Measurements from ENCODE around the gene FRMPD4. TPM values are rescaled to one million over a fixed set of nuclear protein-coding genes. Genes with fewer than 3 reads are reported as not detected.

The FRMPD4 gene
- polyA plus RNA-seq, 1 donor from 2014 or later = not detected

DNA sequence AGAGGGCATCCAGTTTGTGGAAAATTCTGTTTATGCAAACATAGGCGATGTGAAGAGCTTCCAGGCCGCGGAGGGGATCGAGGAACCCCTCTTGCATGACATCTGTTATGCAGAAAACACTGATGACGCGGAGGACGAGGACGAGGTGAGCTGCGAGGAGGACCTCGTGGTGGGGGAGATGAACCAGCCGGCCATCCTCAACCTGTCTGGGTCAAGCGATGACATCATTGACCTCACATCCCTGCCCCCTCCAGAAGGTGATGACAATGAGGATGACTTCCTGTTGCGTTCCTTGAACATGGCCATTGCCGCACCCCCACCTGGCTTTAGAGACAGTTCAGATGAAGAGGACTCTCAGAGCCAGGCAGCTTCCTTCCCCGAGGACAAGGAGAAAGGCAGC, 578.3 kb downstream of the FRMPD4 start:
- no peak overlapping the region for H3K4me3 Mint-ChIP-seq
- H3K27me3 Mint-ChIP-seq = peaks cover 2% of the 10 kb centered on the region
- no peak overlapping the region for H3K27ac Mint-ChIP-seq
- H3K4me1 Mint-ChIP-seq = peaks cover 6 to 12% (median 8%) of the 10 kb centered on the region in 3 donors
- no peaks in the 10 kb centered on the region for H3K9me3 Mint-ChIP-seq
- no peaks in the 10 kb centered on the region for H3K36me3 Mint-ChIP-seq

DNA sequence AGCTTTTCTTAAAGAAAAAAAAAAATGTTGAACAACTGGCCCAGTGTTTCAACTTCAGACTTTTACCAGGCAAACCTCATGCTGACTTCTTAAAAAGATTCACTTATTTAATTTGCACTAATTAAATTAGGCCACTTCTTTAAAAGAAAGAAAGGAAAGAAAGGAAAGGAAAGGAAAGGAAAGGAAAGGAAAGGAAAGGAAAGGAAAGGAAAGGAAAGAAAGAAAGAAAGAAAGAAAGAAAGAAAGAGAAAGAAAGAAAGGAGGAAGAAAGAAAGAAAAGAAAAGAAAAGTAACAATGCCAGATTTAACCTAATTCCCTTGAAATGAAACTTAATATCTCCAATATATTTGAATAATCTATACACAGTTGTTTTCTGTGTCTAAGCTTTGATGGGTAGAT, 581.6 kb downstream of the FRMPD4 start:
- Mint-ChIP-seq H3K4me3 (no peak overlapping the region), H3K27ac (no peak overlapping the region), H3K27me3 (peaks cover 2% of the 10 kb centered on the region), H3K36me3 (no peaks in the 10 kb centered on the region), H3K9me3 (peaks cover 0 to 2% (median 0%) of the 10 kb centered on the region in 3 donors), H3K4me1 (peaks cover 0 to 2% (median 1%) of the 10 kb centered on the region in 3 donors)

- H3K36me3 Mint-ChIP-seq = no peaks in the 10 kb centered on the region
- H3K9me3 Mint-ChIP-seq = peaks cover 0 to 2% (median 0%) of the 10 kb centered on the region in 3 donors
- no peak overlapping the region for H3K27ac Mint-ChIP-seq
- peaks cover 0 to 2% (median 1%) of the 10 kb centered on the region in 3 donors for H3K4me1 Mint-ChIP-seq
- H3K27me3 Mint-ChIP-seq = peaks cover 2% of the 10 kb centered on the region
- no peak overlapping the region for H3K4me3 Mint-ChIP-seq
Observed at GRCh38 chrX:12721042-12721441, 582.8 kb downstream of the FRMPD4 start.

DNA sequence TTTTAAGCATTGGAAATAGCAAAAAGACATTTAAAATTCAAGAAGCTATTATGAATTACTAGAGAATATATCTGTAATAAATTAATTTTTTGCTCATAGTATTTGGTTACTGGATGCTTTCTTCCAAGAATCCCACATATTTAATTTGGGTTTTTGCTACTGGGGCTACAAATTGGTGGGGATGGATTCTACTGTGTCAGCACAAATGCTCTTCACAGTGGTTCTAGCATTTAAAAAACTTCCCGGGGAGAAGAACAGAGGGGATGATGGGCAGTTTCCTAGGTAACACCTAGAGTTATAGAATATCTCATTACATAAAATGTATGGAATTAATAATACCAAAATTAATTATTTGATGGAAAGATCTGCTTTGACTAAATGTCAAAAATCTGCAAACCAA, 584.0 kb downstream of the FRMPD4 start:
- Mint-ChIP-seq H3K36me3 (no peaks in the 10 kb centered on the region), H3K27me3 (peaks cover 2% of the 10 kb centered on the region), H3K4me3 (no peak overlapping the region), H3K27ac (no peak overlapping the region), H3K4me1 (peaks cover 0 to 2% (median 1%) of the 10 kb centered on the region in 3 donors), H3K9me3 (peaks cover 0 to 2% (median 0%) of the 10 kb centered on the region in 3 donors)

GRCh38 chrX:12741416-12741815, 603.1 kb downstream of the FRMPD4 start:
- Mint-ChIP-seq H3K4me1 (no peaks in the 10 kb centered on the region), H3K27ac (no peak overlapping the region), H3K36me3 (no peaks in the 10 kb centered on the region), H3K9me3 (peaks cover 0 to 3% (median 0%) of the 10 kb centered on the region in 3 donors), H3K27me3 (no peaks in the 10 kb centered on the region), H3K4me3 (no peak overlapping the region)

DNA sequence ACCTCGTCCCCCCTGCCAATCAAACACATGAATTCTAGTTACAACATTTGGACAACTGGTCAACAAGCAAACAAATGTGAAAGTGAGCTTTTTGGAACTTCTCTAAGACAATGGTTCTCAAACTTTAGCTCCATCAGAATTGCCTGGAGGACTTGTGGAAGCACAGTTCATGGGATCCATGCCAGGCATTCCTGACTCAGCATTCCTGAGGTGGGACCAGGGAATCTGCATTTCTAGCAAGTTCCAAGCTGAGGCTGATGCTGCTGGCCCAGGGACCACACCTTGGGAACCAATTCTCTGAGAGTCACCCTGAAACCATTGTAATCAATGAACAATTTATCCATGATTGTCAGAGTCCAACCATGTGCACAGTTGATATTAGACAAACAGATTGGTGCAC, 609.2 kb downstream of the FRMPD4 start:
- no peak overlapping the region for H3K27ac Mint-ChIP-seq
- H3K27me3 Mint-ChIP-seq = no peaks in the 10 kb centered on the region
- no peaks in the 10 kb centered on the region for H3K36me3 Mint-ChIP-seq
- H3K4me1 Mint-ChIP-seq = no peaks in the 10 kb centered on the region
- peaks cover 0 to 6% (median 0%) of the 10 kb centered on the region in 3 donors for H3K9me3 Mint-ChIP-seq
- H3K4me3 Mint-ChIP-seq = no peak overlapping the region

DNA sequence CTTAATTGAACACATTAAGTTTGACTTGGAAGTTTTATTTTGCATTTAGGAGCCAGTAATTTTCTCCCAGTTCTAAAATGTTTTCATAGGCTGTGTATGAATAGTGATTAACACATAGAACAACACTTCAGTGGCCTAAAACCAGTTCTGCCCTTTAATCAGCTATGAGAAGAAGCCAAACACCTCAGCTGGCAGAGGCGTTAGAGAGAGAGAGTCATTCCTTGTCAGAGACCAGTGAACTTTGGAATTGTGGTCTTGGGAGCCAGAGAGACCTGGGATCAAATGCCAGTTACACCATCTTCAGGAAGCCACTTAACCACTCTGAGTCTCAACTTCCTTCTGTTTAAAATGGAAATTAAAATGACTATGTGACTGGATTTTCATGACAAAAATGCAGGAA, 613.6 kb downstream of the FRMPD4 start:
- H3K9me3 Mint-ChIP-seq = peaks cover 0 to 6% (median 2%) of the 10 kb centered on the region in 3 donors
- H3K27me3 Mint-ChIP-seq = no peaks in the 10 kb centered on the region
- H3K4me3 Mint-ChIP-seq = no peak overlapping the region
- no peaks in the 10 kb centered on the region for H3K4me1 Mint-ChIP-seq
- H3K36me3 Mint-ChIP-seq = peaks cover 2% of the 10 kb centered on the region
- H3K27ac Mint-ChIP-seq = no peak overlapping the region

- peaks cover 0 to 6% (median 2%) of the 10 kb centered on the region in 3 donors for H3K9me3 Mint-ChIP-seq
- no peak overlapping the region for H3K27ac Mint-ChIP-seq
- H3K4me1 Mint-ChIP-seq = no peaks in the 10 kb centered on the region
- H3K36me3 Mint-ChIP-seq = peaks cover 3% of the 10 kb centered on the region
- no peaks in the 10 kb centered on the region for H3K27me3 Mint-ChIP-seq
- no peak overlapping the region for H3K4me3 Mint-ChIP-seq
Observed at GRCh38 chrX:12753366-12753765, 615.1 kb downstream of the FRMPD4 start.

GRCh38 chrX:12758291-12758690, 620.0 kb downstream of the FRMPD4 start:
- Mint-ChIP-seq H3K27me3 (peaks cover 3% of the 10 kb centered on the region), H3K9me3 (peaks cover 0 to 2% (median 0%) of the 10 kb centered on the region in 3 donors), H3K27ac (no peak overlapping the region), H3K36me3 (peaks cover 3% of the 10 kb centered on the region), H3K4me1 (no peaks in the 10 kb centered on the region), H3K4me3 (no peak overlapping the region)

DNA sequence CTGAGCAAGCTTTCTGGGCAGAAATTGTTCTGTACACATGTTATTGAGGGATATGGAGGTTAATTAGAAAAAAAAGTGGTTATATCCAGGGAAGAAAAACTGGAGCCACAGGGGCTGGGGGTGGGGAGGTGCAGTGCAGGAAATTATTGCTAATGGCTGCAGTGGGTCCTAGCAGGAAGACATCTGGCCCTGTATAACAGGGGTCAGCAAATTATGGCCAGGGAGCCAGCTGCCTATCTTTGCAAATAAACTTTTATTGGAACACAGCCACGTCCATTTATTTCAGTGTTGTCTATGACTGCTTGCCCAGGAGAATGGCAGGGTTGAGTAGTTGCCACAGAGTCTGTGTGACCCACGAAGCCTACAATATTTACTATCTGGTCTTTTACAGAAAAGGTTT, 629.6 kb downstream of the FRMPD4 start:
- Mint-ChIP-seq H3K9me3 (peaks cover 4 to 9% (median 6%) of the 10 kb centered on the region in 3 donors), H3K27ac (no peak overlapping the region), H3K27me3 (peaks cover 14% of the 10 kb centered on the region), H3K4me3 (no peak overlapping the region), H3K36me3 (no peaks in the 10 kb centered on the region), H3K4me1 (peaks cover 4 to 8% (median 4%) of the 10 kb centered on the region in 3 donors)

DNA sequence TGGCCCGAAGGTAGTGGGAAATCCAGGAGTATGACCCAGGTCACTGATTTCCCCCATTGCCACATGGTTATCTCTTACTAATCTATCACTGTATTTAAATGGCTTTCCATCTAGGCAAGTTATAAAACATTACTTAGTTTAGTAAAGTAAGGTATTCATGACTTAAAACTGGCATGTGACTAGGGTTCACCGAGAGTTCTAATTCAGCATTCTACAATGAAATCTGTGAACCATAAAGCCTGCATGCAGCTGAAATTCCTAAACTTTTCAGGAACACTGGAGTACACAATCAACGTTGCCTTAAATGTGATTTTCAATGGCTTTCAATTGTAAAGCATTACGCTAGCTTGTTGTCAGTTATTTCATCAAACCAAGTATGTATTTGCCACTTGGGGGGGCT, 630.2 kb downstream of the FRMPD4 start:
- no peaks in the 10 kb centered on the region for H3K36me3 Mint-ChIP-seq
- H3K4me3 Mint-ChIP-seq = no peak overlapping the region
- peaks cover 4 to 9% (median 6%) of the 10 kb centered on the region in 3 donors for H3K9me3 Mint-ChIP-seq
- H3K4me1 Mint-ChIP-seq = peaks cover 4 to 8% (median 4%) of the 10 kb centered on the region in 3 donors
- H3K27me3 Mint-ChIP-seq = peaks cover 15% of the 10 kb centered on the region
- H3K27ac Mint-ChIP-seq = no peak overlapping the region

DNA sequence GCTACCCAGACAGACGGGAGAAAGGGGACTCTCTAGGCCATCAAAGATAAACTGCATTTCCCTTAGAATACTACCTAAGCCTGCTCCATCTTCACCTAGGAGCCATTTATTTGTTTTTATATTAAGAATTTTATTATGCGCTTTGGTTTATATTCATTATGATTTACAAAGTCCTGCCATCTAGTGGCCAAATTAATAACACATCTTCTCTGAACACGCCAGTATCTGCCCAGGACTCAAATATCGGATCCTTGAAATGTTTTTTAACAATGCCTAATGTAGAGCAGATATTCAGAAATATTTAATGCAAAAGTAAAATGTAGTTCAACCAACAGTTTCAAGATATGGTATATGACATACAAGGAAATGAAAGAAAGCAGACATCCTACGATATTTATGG, 632.2 kb downstream of the FRMPD4 start:
- Mint-ChIP-seq H3K27me3 (peaks cover 17% of the 10 kb centered on the region), H3K36me3 (no peaks in the 10 kb centered on the region), H3K27ac (no peak overlapping the region), H3K9me3 (peaks cover 0 to 4% (median 0%) of the 10 kb centered on the region in 3 donors), H3K4me3 (peak overlapping the region in 1 of 4 donors; percentile 19), H3K4me1 (peaks cover 4 to 8% (median 4%) of the 10 kb centered on the region in 3 donors)

- peaks cover 4 to 8% (median 4%) of the 10 kb centered on the region in 3 donors for H3K4me1 Mint-ChIP-seq
- no peak overlapping the region for H3K27ac Mint-ChIP-seq
- H3K27me3 Mint-ChIP-seq = peaks cover 14% of the 10 kb centered on the region
- H3K36me3 Mint-ChIP-seq = no peaks in the 10 kb centered on the region
- H3K9me3 Mint-ChIP-seq = no peaks in the 10 kb centered on the region
- H3K4me3 Mint-ChIP-seq = peak overlapping the region in 1 of 4 donors; percentile 12
Observed at GRCh38 chrX:12771445-12772069, 633.3 kb downstream of the FRMPD4 start.
